ENCODE data around the gene XPA. TPM values are rescaled to one million over a fixed set of nuclear protein-coding genes. Genes with fewer than 3 reads are reported as not detected.

Gene XPA
- total and polyA plus RNA-seq, 2 of the 13 experiments (the other 11 are each of a cell fraction or from before 2014, with no cell fraction given) = 2.3 to 15.2 TPM

GRCh38 chr9:97633859-97634490 lies 63.2 kb downstream of the XPA start (continued):
- no peak for TF ChIP-seq ZXDC (CRISPR knock-in tag; IDR thresholded peaks at IDR 0.05)
- no peak for TF ChIP-seq ZNF138 (CRISPR knock-in tag; IDR thresholded peaks at IDR 0.05; ENCODE audit: low read depth)
- TF ChIP-seq ZNF557 (CRISPR knock-in tag; IDR thresholded peaks at IDR 0.05) = no peak
- peak; percentile 69; the same call in 1 of the 2 replicates for TF ChIP-seq ATF7-NPFF (CRISPR knock-in tag; IDR thresholded peaks at IDR 0.05; ENCODE audit: low read depth)
- TF ChIP-seq TRIM22 (IDR thresholded peaks at IDR 0.05) = no peak
- TF ChIP-seq HCFC1 (IDR thresholded peaks at IDR 0.05; ENCODE audit: low read depth, low read length) = no peak
- TF ChIP-seq LBX2 (CRISPR knock-in tag; IDR thresholded peaks at IDR 0.05; ENCODE audit: borderline replicate concordance) = no peak
- no peak for TF ChIP-seq HOXA9 (CRISPR knock-in tag; IDR thresholded peaks at IDR 0.05; ENCODE audit: borderline replicate concordance)
- TF ChIP-seq SMARCE1 (IDR thresholded peaks at IDR 0.05; ENCODE audit: borderline replicate concordance) = no peak
- no peak for TF ChIP-seq MIER2 (CRISPR knock-in tag; IDR thresholded peaks at IDR 0.05)
- no peak for TF ChIP-seq KMT2A (CRISPR knock-in tag; IDR thresholded peaks at IDR 0.05)
- no peak for TF ChIP-seq SIN3A (IDR thresholded peaks at IDR 0.05; ENCODE audit: borderline replicate concordance, low read depth, low read length)
- no peak for TF ChIP-seq ZNF12 (CRISPR knock-in tag; IDR thresholded peaks at IDR 0.05)
- TF ChIP-seq U2AF1 (optimal IDR thresholded peaks at IDR 0.05; ENCODE audit: low read depth, low read length) = no peak
- TF ChIP-seq STAT5B (CRISPR knock-in tag; IDR thresholded peaks at IDR 0.05) = no peak
- no peak for TF ChIP-seq ARNT (IDR thresholded peaks at IDR 0.05)
- TF ChIP-seq GATA4 (IDR thresholded peaks at IDR 0.05; ENCODE audit: borderline replicate concordance, low read depth) = no peak
- no peak for TF ChIP-seq ZNF17 (CRISPR knock-in tag; IDR thresholded peaks at IDR 0.05)
- TF ChIP-seq ZNF18 (CRISPR knock-in tag; IDR thresholded peaks at IDR 0.05; ENCODE audit: insufficient replicate concordance) = no peak
- TF ChIP-seq ELK4 (CRISPR knock-in tag; IDR thresholded peaks at IDR 0.05; ENCODE audit: borderline replicate concordance) = no peak
- TF ChIP-seq ZFY (CRISPR knock-in tag; IDR thresholded peaks at IDR 0.05) = no peak
- TF ChIP-seq SYNCRIP (IDR thresholded peaks at IDR 0.05; ENCODE audit: insufficient read depth, low read depth, low read length) = no peak
- TF ChIP-seq CBX5 (CRISPR knock-in tag; IDR thresholded peaks at IDR 0.05; ENCODE audit: borderline replicate concordance) = no peak
- 0 out of 2 replicates have a peak, but pooled peaks have one; percentile 20 for TF ChIP-seq ZFP41 (CRISPR knock-in tag; IDR thresholded peaks at IDR 0.05; ENCODE audit: borderline replicate concordance)
- no peak for TF ChIP-seq ZBTB21 (CRISPR knock-in tag; IDR thresholded peaks at IDR 0.05)

Measured in HepG2 (cell line).